Fibroblast of peridontal ligament (primary cell): ENCODE measurements around the gene ATL1.
"Not testable (repeated sequence)": the region's sequence is repeated elsewhere in the genome, so short reads cannot be mapped to it uniquely, and the experiment has no call there.

Experiments
- DNase-seq: peaks from one replicate; pipeline ENCODE4 v3.0.0-alpha.2; 2010; ENCODE audit errors: extremely low read depth

ATL1 gene

GRCh38 chr14:50534997-50535396, 24.9 kb upstream of the ATL1 start:
- no peak for DNase-seq

GRCh38 chr14:50538034-50538433, 21.9 kb upstream of the ATL1 start:
- DNase-seq: not testable (repeated sequence)

- DNase-seq: no peak
Measured at GRCh38 chr14:50539051-50539450, 20.9 kb upstream of the ATL1 start.

- DNase-seq: no peak
Measured at GRCh38 chr14:50541159-50541567, 18.8 kb upstream of the ATL1 start.

GRCh38 chr14:50542941-50543418, 17.0 kb upstream of the ATL1 start:
- peak; percentile 77 for DNase-seq

GRCh38 chr14:50544911-50545310, 15.0 kb upstream of the ATL1 start:
- no peak for DNase-seq

GRCh38 chr14:50545618-50546017, 14.3 kb upstream of the ATL1 start:
- no peak for DNase-seq

- DNase-seq: no peak
Measured at GRCh38 chr14:50550294-50550693, 9.7 kb upstream of the ATL1 start.

GRCh38 chr14:50551877-50552276, 8.1 kb upstream of the ATL1 start:
- DNase-seq: no peak

GRCh38 chr14:50552796-50553195, 7.1 kb upstream of the ATL1 start:
- not testable (repeated sequence) for DNase-seq

GRCh38 chr14:50560931-50561285, 963 bp downstream of the ATL1 start:
- DNase-seq: peak; percentile 65

- DNase-seq: no peak
Measured at GRCh38 chr14:50562841-50563240, 2.9 kb downstream of the ATL1 start.

GRCh38 chr14:50569714-50570274, 9.8 kb downstream of the ATL1 start:
- DNase-seq: no peak

GRCh38 chr14:50573862-50574261, 13.9 kb downstream of the ATL1 start:
- no peak for DNase-seq

GRCh38 chr14:50575769-50576168, 15.8 kb downstream of the ATL1 start:
- no peak for DNase-seq

GRCh38 chr14:50577982-50578381, 18.0 kb downstream of the ATL1 start:
- no peak for DNase-seq

GRCh38 chr14:50578433-50578832, 18.5 kb downstream of the ATL1 start:
- no peak for DNase-seq

GRCh38 chr14:50590464-50590863, 30.5 kb downstream of the ATL1 start:
- no peak for DNase-seq

- no peak for DNase-seq
Measured at GRCh38 chr14:50594577-50595316, 34.8 kb downstream of the ATL1 start.

GRCh38 chr14:50598765-50599164, 38.8 kb downstream of the ATL1 start:
- no peak for DNase-seq

- peak; percentile 84 for DNase-seq
Measured at GRCh38 chr14:50599700-50600444, 39.9 kb downstream of the ATL1 start.

- DNase-seq: peak; percentile 52
Measured at GRCh38 chr14:50600849-50601248, 40.9 kb downstream of the ATL1 start.

- DNase-seq: no peak
Measured at GRCh38 chr14:50601394-50601793, 41.4 kb downstream of the ATL1 start.
